ENCODE data around the gene C11orf21.

GRCh38 chr11:2273771-2274170 lies 27.9 kb downstream of the C11orf21 start:
- no peak for TF ChIP-seq CTCF (IDR thresholded peaks at IDR 0.05)
- TF ChIP-seq POLR2A (IDR thresholded peaks at IDR 0.05), result no peak
